ENCODE results near the gene SIT1. TPM values are rescaled to one million over a fixed set of nuclear protein-coding genes. Genes with fewer than 3 reads are reported as not detected.
"Not testable (repeated sequence)": the region's sequence is repeated elsewhere in the genome, so short reads cannot be mapped to it uniquely, and the experiment has no call there.

Gene SIT1
- total and polyA plus RNA-seq, 3 donors from 2014 or later, result 0.43 to 1.6 TPM; not detected in 1

- peak; percentile 50 for DNase-seq
- H3K4me3 ChIP-seq, result peak overlapping the region; percentile 66 to 68
- TF ChIP-seq POLR2A (IDR thresholded peaks at IDR 0.05), result no peak
- TF ChIP-seq CTCF (IDR thresholded peaks at IDR 0.05), result no peak
- H3K36me3 ChIP-seq (ENCODE audit: low read depth, missing control alignments), result no peaks in the 10 kb centered on the region
- intact Hi-C loops (cut with DNase I; ENCODE audit: low total_unique reads), result no loop called here
- H3K9me3 ChIP-seq, result no peaks in the 10 kb centered on the region
- H3K4me1 ChIP-seq, result peaks cover 4% of the 10 kb centered on the region
- H3K27me3 ChIP-seq, result no peaks in the 10 kb centered on the region
- 1 to 2% methylated on average over 11 of the region's 11 CpGs for WGBS, 2 donors
- peak overlapping the region; percentile 40 to 75 for H3K27ac ChIP-seq
These were observed 4.6 kb downstream of the SIT1 start for GRCh38 chr9:35646153-35646532.

- DNase-seq; H3K27me3 ChIP-seq; H3K36me3 ChIP-seq (ENCODE audit: low read depth, missing control alignments); H3K4me1 ChIP-seq; intact Hi-C loops (cut with DNase I; ENCODE audit: low total_unique reads); H3K9me3 ChIP-seq: not testable (repeated sequence)
- 20 to 37% methylated on average over 10 of the region's 10 CpGs for WGBS, 2 donors
- peak overlapping the region in 1 of 2 donors; percentile 66 for H3K4me3 ChIP-seq
- H3K27ac ChIP-seq, result peak overlapping the region in 1 of 2 donors; percentile 40
These were observed 5.0 kb downstream of the SIT1 start for GRCh38 chr9:35645736-35646135.

GRCh38 chr9:35643046-35643445 is 7.7 kb downstream of the SIT1 start:
- intact Hi-C loops (cut with DNase I; ENCODE audit: low total_unique reads), result no loop called here
- no peak for DNase-seq
- Histone ChIP-seq H3K27me3 (no peaks in the 10 kb centered on the region), H3K27ac (no peak overlapping the region), H3K36me3 (ENCODE audit: low read depth, missing control alignments) (no peaks in the 10 kb centered on the region), H3K4me3 (no peak overlapping the region), H3K9me3 (no peaks in the 10 kb centered on the region), H3K4me1 (peaks cover 4% of the 10 kb centered on the region)
- no peak for TF ChIP-seq CTCF (IDR thresholded peaks at IDR 0.05)
- TF ChIP-seq POLR2A (IDR thresholded peaks at IDR 0.05), result no peak
- 89 to 94% methylated on average over 11 to 12 of the region's 12 CpGs for WGBS, 2 donors

- H3K27me3 ChIP-seq; DNase-seq; H3K27ac ChIP-seq; intact Hi-C loops (cut with DNase I; ENCODE audit: low total_unique reads); H3K36me3 ChIP-seq (ENCODE audit: low read depth, missing control alignments); H3K4me1 ChIP-seq; H3K9me3 ChIP-seq; H3K4me3 ChIP-seq: not testable (repeated sequence)
- 87 to 96% methylated on average over 3 of the region's 3 CpGs for WGBS, 2 donors
These were observed 9.3 kb downstream of the SIT1 start for GRCh38 chr9:35641478-35641877.

- WGBS, 2 donors, result 96 to 97% methylated on average over 15 of the region's 15 CpGs
- DNase-seq; H3K27ac ChIP-seq; H3K4me3 ChIP-seq; H3K4me1 ChIP-seq; H3K9me3 ChIP-seq; intact Hi-C loops (cut with DNase I; ENCODE audit: low total_unique reads); H3K27me3 ChIP-seq; H3K36me3 ChIP-seq (ENCODE audit: low read depth, missing control alignments): not testable (repeated sequence)
These were observed 10.3 kb downstream of the SIT1 start for GRCh38 chr9:35640431-35640830.

- Histone ChIP-seq H3K27me3 (no peaks in the 10 kb centered on the region), H3K36me3 (ENCODE audit: low read depth, missing control alignments) (no peaks in the 10 kb centered on the region), H3K4me1 (no peaks in the 10 kb centered on the region), H3K27ac (no peak overlapping the region), H3K9me3 (no peaks in the 10 kb centered on the region), H3K4me3 (no peak overlapping the region)
- intact Hi-C loops (cut with DNase I; ENCODE audit: low total_unique reads), result no loop called here
- DNase-seq, result no peak
- 85 to 86% methylated on average over 1 of the region's 1 CpG for WGBS, 2 donors
- TF ChIP-seq CTCF (IDR thresholded peaks at IDR 0.05) (no peak), POLR2A (IDR thresholded peaks at IDR 0.05) (no peak)
These were observed 11.1 kb downstream of the SIT1 start for GRCh38 chr9:35639631-35640030.

- H3K4me3 ChIP-seq; DNase-seq; intact Hi-C loops (cut with DNase I; ENCODE audit: low total_unique reads); H3K9me3 ChIP-seq; H3K4me1 ChIP-seq; H3K27ac ChIP-seq; H3K36me3 ChIP-seq (ENCODE audit: low read depth, missing control alignments); H3K27me3 ChIP-seq: not testable (repeated sequence)
- 55 to 64% methylated on average over 1 of the region's 1 CpG for WGBS, 2 donors
These were observed 11.5 kb downstream of the SIT1 start for GRCh38 chr9:35639225-35639624.

- H3K36me3 ChIP-seq (ENCODE audit: low read depth, missing control alignments); DNase-seq; H3K4me1 ChIP-seq; H3K27ac ChIP-seq; H3K4me3 ChIP-seq; H3K9me3 ChIP-seq; H3K27me3 ChIP-seq; intact Hi-C loops (cut with DNase I; ENCODE audit: low total_unique reads): not testable (repeated sequence)
- WGBS, 2 donors, result 61 to 82% methylated on average over 6 to 8 of the region's 8 CpGs
These were observed 12.0 kb downstream of the SIT1 start for GRCh38 chr9:35638751-35639150.

GRCh38 chr9:35637427-35637955 is 13.2 kb downstream of the SIT1 start:
- H3K9me3 ChIP-seq; H3K27ac ChIP-seq; DNase-seq; H3K36me3 ChIP-seq (ENCODE audit: low read depth, missing control alignments); H3K4me1 ChIP-seq; H3K27me3 ChIP-seq; H3K4me3 ChIP-seq; intact Hi-C loops (cut with DNase I; ENCODE audit: low total_unique reads): not testable (repeated sequence)
- WGBS, 2 donors, result 96% methylated on average over 9 of the region's 9 CpGs

GRCh38 chr9:35636877-35637246 is 13.9 kb downstream of the SIT1 start:
- H3K4me1 ChIP-seq; intact Hi-C loops (cut with DNase I; ENCODE audit: low total_unique reads); H3K27ac ChIP-seq; H3K4me3 ChIP-seq; H3K9me3 ChIP-seq; H3K27me3 ChIP-seq; DNase-seq; H3K36me3 ChIP-seq (ENCODE audit: low read depth, missing control alignments): not testable (repeated sequence)
- WGBS, 2 donors, result 80 to 94% methylated on average over 6 of the region's 6 CpGs

Data from testis (tissue), 3 donors.